Breast epithelium (tissue), 4 donors: Measurements from ENCODE around the gene COG3. TPM values are rescaled to one million over a fixed set of nuclear protein-coding genes. Genes with fewer than 3 reads are reported as not detected.
A peak's percentile ranks its signal among the peaks of the same experiment; 100 is the strongest.

Experiments
- DNase-seq, 2 donors: peaks; one replicate each; pipeline ENCODE4 v3.0.0-alpha.2; 2019; ENCODE audit warnings: low spot score in 2 of 2
- H3K27ac ChIP-seq, 2 donors: fragments of 200-600 bp; sonication (generic) in 1 of 2; one replicate each; pipeline ENCODE4 v1.5.1; 2016 to 2019; ENCODE audit warnings: mild to moderate bottlenecking in 1 of 2
- H3K27me3 ChIP-seq, 2 donors: fragments of 200-600 bp; sonication (generic) in 1 of 2; one replicate each; pipeline versions ENCODE4 v1.5.1 to v1.6.0; 2017 to 2019; ENCODE audit warnings: control low read depth in 1 of 2, mild to moderate bottlenecking in 1 of 2
- H3K36me3 ChIP-seq: fragments of 200-600 bp; one replicate; pipeline ENCODE4 v1.5.1; 2019
- H3K4me1 ChIP-seq, 2 donors: fragments of 200-600 bp; sonication (generic); one replicate each; pipeline ENCODE4 v1.5.1; 2016 to 2019; ENCODE audit warnings: control low read depth in 1 of 2
- H3K4me3 ChIP-seq, 3 donors: fragments of 200-600 bp; sonication (generic); 1 replicate in 2 of 3; 2 replicates in 1 of 3; pipeline ENCODE4 v1.5.1; 2016 to 2019; ENCODE audit warnings: mild to moderate bottlenecking in 3 of 3, moderate library complexity in 2 of 3
- H3K9me3 ChIP-seq, 2 donors: fragments of 200-600 bp; sonication (generic) in 1 of 2; one replicate each; pipeline ENCODE4 v1.5.1; 2016 to 2019; ENCODE audit warnings: control low read depth in 1 of 2
- CTCF ChIP-seq, 3 donors: fragments of 450-650 bp; IDR thresholded peaks; one replicate each; pipeline ENCODE4 v1.5.1; 2016 to 2017; ENCODE audit warnings: antibody characterized with exemption in 3 of 3, mild to moderate bottlenecking in 3 of 3, moderate library complexity in 3 of 3
- POLR2A ChIP-seq: fragments of 450-650 bp; IDR thresholded peaks from one replicate; pipeline ENCODE4 v1.6.1; 2016; ENCODE audit warnings: antibody characterized with exemption, mild to moderate bottlenecking, moderate library complexity
- POLR2AphosphoS5 ChIP-seq, 3 donors: sonication (generic); formaldehyde crosslinking; IDR thresholded peaks; one replicate each; pipeline ENCODE4 v1.6.1; 2017; ENCODE audit warnings: antibody characterized with exemption in 3 of 3
- intact Hi-C: fragments of 100-400 bp; cut with DNase I; formaldehyde crosslinking; loops from one replicate; pipeline ENCODE4 v1.15.1; 2023; ENCODE audit warnings: low total_unique reads
- total RNA-seq, 3 donors: library from RNA; depleted of rRNA; stranded (reverse); fragments of >200 nt; gene quantifications; one replicate each; pipeline ENCODE4 v1.1.0, GENCODE V29; 2016

COG3 gene
- total RNA-seq, 3 donors from 2014 or later = 30.4 to 45.1 (median 39.7) TPM

DNA sequence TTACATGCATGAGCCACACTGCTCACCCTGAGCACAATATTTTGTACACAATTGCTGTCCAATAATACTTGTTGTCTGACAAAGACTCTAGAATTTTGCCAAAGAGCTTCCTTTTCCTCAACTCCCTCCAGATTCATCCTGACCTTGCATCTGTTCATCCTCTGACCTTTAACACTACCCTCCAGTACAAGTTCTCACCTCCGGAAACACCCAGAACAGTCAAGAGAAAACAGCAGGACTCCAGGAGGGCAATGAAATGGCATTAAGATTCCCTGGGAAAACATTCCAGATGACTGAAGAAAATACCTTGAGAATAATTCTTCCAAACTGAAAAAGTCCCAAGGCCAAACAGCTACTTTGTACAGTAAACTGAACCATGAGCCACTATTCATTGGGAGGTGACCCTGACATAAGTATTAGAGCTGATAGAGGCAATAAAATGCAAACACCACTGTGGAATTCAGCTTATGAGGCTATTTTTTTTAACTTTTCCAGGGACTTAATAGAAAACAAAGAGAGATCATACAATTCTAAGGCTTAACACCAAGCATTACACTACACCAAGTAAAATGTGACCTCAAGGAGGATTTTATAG lies 15.7 kb upstream of the COG3 start:
- Histone ChIP-seq H3K36me3 (no peaks in the 10 kb centered on the region), H3K4me1 (no peaks in the 10 kb centered on the region), H3K27me3 (no peaks in the 10 kb centered on the region), H3K9me3 (no peaks in the 10 kb centered on the region), H3K4me3 (no peak overlapping the region), H3K27ac (no peak overlapping the region)
- intact Hi-C loops = no loop called here
- TF ChIP-seq POLR2AphosphoS5 (IDR thresholded peaks at IDR 0.05) (no peak), POLR2A (no peak), CTCF (IDR thresholded peaks at IDR 0.05) (no peak)
- no peak for DNase-seq

GRCh38 chr13:45451282-45451681 lies 13.5 kb upstream of the COG3 start:
- Histone ChIP-seq H3K27ac (no peak overlapping the region), H3K9me3 (no peaks in the 10 kb centered on the region), H3K4me1 (no peaks in the 10 kb centered on the region), H3K4me3 (no peak overlapping the region), H3K36me3 (no peaks in the 10 kb centered on the region), H3K27me3 (no peaks in the 10 kb centered on the region)
- intact Hi-C loops = no loop called here
- DNase-seq = no peak
- no peak for TF ChIP-seq POLR2A
- no peak for TF ChIP-seq CTCF (IDR thresholded peaks at IDR 0.05)
- no peak for TF ChIP-seq POLR2AphosphoS5 (IDR thresholded peaks at IDR 0.05)

DNA sequence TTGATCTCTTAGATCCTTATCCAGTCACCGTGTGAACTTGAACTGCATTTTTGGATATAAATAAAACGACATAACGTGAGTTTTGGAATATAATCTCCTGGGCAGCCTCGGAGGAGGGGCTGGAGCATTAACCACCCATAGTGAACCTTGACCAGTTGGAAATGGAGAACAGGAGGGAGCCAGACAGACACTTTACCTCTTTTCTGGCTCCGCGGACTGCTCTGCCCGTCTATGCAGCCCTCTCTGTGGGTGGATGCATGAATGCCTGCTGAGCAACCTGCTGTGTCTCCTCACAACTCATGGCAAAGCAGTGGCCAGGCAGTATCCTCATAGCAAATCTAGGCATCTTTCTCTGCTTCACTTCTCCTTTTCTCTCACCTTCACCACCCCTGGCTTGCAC lies 10.5 kb upstream of the COG3 start:
- H3K27me3 ChIP-seq = no peaks in the 10 kb centered on the region
- H3K9me3 ChIP-seq = peaks cover 0 to 6% of the 10 kb centered on the region in 2 donors
- TF ChIP-seq CTCF (IDR thresholded peaks at IDR 0.05) (no peak), POLR2A (no peak), POLR2AphosphoS5 (IDR thresholded peaks at IDR 0.05) (no peak)
- no peak overlapping the region for H3K4me3 ChIP-seq
- H3K27ac ChIP-seq = no peak overlapping the region
- intact Hi-C loops = no loop called here
- no peaks in the 10 kb centered on the region for H3K4me1 ChIP-seq
- no peak for DNase-seq
- H3K36me3 ChIP-seq = no peaks in the 10 kb centered on the region

DNA sequence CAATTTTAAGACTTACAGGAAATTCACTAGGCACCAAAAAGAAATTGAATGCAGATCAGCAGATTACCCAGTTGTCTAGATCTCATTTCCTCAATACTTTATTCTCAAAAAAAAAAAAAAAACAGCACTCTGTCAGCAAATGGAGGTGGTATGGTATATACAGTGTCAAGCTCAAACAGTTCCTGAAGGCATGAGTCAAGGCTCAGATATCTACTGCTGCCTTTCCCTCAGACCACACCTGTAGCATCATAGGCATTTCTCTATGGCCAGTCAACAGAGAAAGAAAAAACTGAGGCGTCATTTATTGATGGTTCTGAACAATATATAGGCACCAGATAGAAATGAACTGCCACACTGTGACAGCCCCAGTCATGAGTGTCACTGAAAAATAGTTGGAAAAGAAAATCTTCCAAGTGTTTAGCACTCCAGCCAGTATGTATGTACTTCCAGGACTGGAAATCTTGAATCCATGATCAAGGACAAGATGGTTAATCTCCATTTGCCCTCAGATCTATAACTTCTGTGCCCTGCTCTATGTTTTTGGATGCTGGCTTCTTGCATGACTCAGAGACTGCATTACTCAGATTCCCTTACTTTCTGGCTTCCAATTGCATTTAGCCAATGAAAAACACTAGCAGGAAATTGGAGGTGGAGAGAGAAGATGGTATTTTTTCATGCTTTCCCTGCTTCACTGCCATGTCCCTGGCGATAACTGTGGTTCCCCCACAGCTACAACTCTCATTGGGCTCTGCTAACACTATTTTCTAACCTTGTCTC lies 8.4 kb upstream of the COG3 start:
- intact Hi-C loops = no loop called here
- Histone ChIP-seq H3K4me1 (no peaks in the 10 kb centered on the region), H3K27me3 (no peaks in the 10 kb centered on the region), H3K27ac (no peak overlapping the region), H3K4me3 (no peak overlapping the region), H3K36me3 (no peaks in the 10 kb centered on the region), H3K9me3 (peaks cover 0 to 6% of the 10 kb centered on the region in 2 donors)
- DNase-seq = no peak
- TF ChIP-seq CTCF (IDR thresholded peaks at IDR 0.05) = no peak
- no peak for TF ChIP-seq POLR2A
- TF ChIP-seq POLR2AphosphoS5 (IDR thresholded peaks at IDR 0.05) = no peak

- intact Hi-C loops = no loop called here
- DNase-seq = peak in 1 of 2 donors; percentile 21
Measured at GRCh38 chr13:45464141-45464686, 525 bp upstream of the COG3 start.

More at GRCh38 chr13:45464141-45464686, 525 bp upstream of the COG3 start:
- Histone ChIP-seq H3K9me3 (no peaks in the 10 kb centered on the region), H3K4me1 (no peaks in the 10 kb centered on the region), H3K4me3 (peak overlapping the region; percentile 82 to 94 (median 86)), H3K27ac (peak overlapping the region; percentile 88 to 95), H3K36me3 (no peaks in the 10 kb centered on the region), H3K27me3 (no peaks in the 10 kb centered on the region)
- no peak for TF ChIP-seq POLR2A
- TF ChIP-seq CTCF (IDR thresholded peaks at IDR 0.05) = peak in 2 of 3 donors; percentile 63 to 86
- no peak for TF ChIP-seq POLR2AphosphoS5 (IDR thresholded peaks at IDR 0.05)
